ENCODE data around the gene RALGAPA1. TPM values are rescaled to one million over a fixed set of nuclear protein-coding genes. Genes with fewer than 3 reads are reported as not detected.

Gene RALGAPA1
- total RNA-seq, 3 donors from 2014 or later, result 37.3 to 44.2 (median 41.9) TPM

GRCh38 chr14:35526962-35527361 is 282.1 kb downstream of the RALGAPA1 start:
- DNase-seq, result no peak
- Mint-ChIP-seq H3K4me3 (no peak overlapping the region), H3K9me3 (peaks cover 5% of the 10 kb centered on the region), H3K36me3 (ENCODE audit: insufficient read depth) (no peaks in the 10 kb centered on the region), H3K4me1 (ENCODE audit: low read depth) (no peaks in the 10 kb centered on the region), H3K27me3 (ENCODE audit: low read depth) (peaks cover 42% of the 10 kb centered on the region)
- no peak for ATAC-seq

DNA sequence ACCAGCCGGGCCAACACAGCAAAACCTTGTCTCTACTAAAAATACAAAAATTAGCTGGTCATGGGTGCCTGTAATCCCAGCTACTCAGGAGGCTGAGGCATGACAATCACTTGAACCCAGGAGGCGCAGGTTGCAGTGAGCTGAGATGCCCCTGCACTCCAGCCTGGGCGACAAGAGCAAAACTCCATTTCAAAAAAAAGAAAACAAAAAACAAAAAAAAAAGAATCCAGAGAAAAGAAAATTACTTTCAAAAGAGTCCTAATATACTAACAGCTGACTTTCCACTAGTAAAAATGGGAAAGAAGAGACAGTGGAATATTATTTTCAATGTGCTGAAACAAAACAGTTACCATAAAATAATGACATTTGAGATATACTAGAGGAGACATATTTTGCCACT is 283.4 kb downstream of the RALGAPA1 start:
- no peak for ATAC-seq
- H3K4me3 Mint-ChIP-seq, result no peak overlapping the region
- peaks cover 5% of the 10 kb centered on the region for H3K9me3 Mint-ChIP-seq

DNA sequence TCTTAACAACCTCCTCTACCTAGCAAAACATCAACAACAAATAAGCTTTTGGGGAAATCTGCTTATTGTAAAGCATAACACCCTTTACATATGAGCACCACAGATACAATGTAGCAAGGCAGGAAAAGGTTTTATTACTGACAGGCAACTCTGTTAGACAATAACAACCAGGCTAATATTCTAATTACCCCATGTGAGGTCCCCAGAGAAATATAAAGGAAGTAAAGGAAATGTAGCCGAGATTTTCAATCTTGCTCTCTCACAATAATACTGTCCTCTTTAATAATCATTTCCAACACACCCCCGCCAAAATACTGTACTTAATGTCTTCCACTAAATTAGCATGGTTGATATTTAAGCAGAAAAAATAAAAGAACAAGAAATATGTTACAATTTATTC is 289.1 kb downstream of the RALGAPA1 start:
- Mint-ChIP-seq H3K9me3 (peaks cover 5% of the 10 kb centered on the region), H3K4me1 (ENCODE audit: low read depth) (no peaks in the 10 kb centered on the region), H3K4me3 (no peak overlapping the region), H3K27me3 (ENCODE audit: low read depth) (peaks cover 21% of the 10 kb centered on the region), H3K36me3 (ENCODE audit: insufficient read depth) (no peaks in the 10 kb centered on the region)
- ATAC-seq, result no peak
- no peak for DNase-seq

More for the DNA sequence above, 283.4 kb downstream of the RALGAPA1 start:
- DNase-seq, result no peak
- no peaks in the 10 kb centered on the region for H3K36me3 Mint-ChIP-seq (ENCODE audit: insufficient read depth)
- no peaks in the 10 kb centered on the region for H3K4me1 Mint-ChIP-seq (ENCODE audit: low read depth)
- peaks cover 36% of the 10 kb centered on the region for H3K27me3 Mint-ChIP-seq (ENCODE audit: low read depth)

- Mint-ChIP-seq H3K4me3 (no peak overlapping the region), H3K4me1 (ENCODE audit: low read depth) (no peaks in the 10 kb centered on the region), H3K9me3 (no peaks in the 10 kb centered on the region), H3K36me3 (ENCODE audit: insufficient read depth) (no peaks in the 10 kb centered on the region), H3K27me3 (ENCODE audit: low read depth) (peaks cover 7% of the 10 kb centered on the region)
- ATAC-seq (no peak), DNase-seq (no peak)
These were observed 293.2 kb downstream of the RALGAPA1 start for GRCh38 chr14:35515916-35516315.

DNA sequence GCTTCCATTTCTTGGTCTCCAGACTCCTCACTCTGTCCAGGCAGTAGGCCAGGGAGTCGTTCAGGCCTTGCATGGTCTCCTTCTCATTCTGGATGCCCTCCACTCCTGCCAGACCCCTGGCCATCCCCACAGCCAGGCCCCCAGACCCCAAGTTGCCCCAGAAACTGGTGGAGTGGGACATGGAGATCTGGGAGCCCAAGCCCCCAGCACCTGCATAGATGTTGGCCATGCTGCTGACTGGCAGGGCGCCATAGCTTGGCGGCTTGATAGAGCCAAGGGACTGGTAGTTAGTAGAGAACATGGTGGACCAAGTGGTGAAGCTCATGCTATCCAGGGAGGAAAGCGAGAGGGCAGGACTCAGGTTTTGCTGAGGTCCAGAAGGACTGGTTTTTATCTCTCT is 296.3 kb downstream of the RALGAPA1 start:
- DNase-seq (no peak), ATAC-seq (no peak)
- Mint-ChIP-seq H3K4me1 (ENCODE audit: low read depth) (no peaks in the 10 kb centered on the region), H3K4me3 (no peak overlapping the region), H3K36me3 (ENCODE audit: insufficient read depth) (no peaks in the 10 kb centered on the region), H3K27me3 (ENCODE audit: low read depth) (peaks cover 4% of the 10 kb centered on the region), H3K9me3 (no peaks in the 10 kb centered on the region)

- Mint-ChIP-seq H3K4me3 (no peak overlapping the region), H3K36me3 (ENCODE audit: insufficient read depth) (no peaks in the 10 kb centered on the region), H3K4me1 (ENCODE audit: low read depth) (no peaks in the 10 kb centered on the region), H3K9me3 (no peaks in the 10 kb centered on the region), H3K27me3 (ENCODE audit: low read depth) (peaks cover 4% of the 10 kb centered on the region)
- DNase-seq, result no peak
- ATAC-seq, result no peak
These were observed 299.2 kb downstream of the RALGAPA1 start for GRCh38 chr14:35509846-35510245.

GRCh38 chr14:35506927-35507326 is 302.2 kb downstream of the RALGAPA1 start:
- Mint-ChIP-seq H3K27me3 (ENCODE audit: low read depth) (peaks cover 11% of the 10 kb centered on the region), H3K4me1 (ENCODE audit: low read depth) (no peaks in the 10 kb centered on the region), H3K4me3 (no peak overlapping the region), H3K36me3 (ENCODE audit: insufficient read depth) (no peaks in the 10 kb centered on the region), H3K9me3 (no peaks in the 10 kb centered on the region)
- DNase-seq (no peak), ATAC-seq (no peak)

DNA sequence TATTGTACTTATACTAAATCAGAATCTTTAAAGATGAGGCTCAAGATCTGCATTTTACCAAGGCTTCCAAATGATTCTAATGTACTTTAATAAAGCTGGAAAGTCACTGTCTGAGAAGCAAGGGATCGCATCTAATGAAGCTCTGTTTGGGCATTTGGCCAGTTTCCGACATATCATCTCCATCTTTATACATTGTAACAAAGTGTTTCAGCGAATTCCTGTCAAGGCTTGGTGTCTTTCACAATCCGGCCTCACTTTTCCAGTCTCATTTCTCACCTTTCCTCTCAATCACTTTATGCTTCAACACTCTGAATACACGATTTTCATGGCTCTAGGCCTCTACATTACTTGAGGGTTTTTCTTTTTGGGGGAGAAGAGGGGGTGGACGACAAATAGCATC is 302.6 kb downstream of the RALGAPA1 start:
- DNase-seq (no peak), ATAC-seq (no peak)
- no peak overlapping the region for H3K4me3 Mint-ChIP-seq
- no peaks in the 10 kb centered on the region for H3K9me3 Mint-ChIP-seq
- no peaks in the 10 kb centered on the region for H3K4me1 Mint-ChIP-seq (ENCODE audit: low read depth)
- no peaks in the 10 kb centered on the region for H3K36me3 Mint-ChIP-seq (ENCODE audit: insufficient read depth)
- H3K27me3 Mint-ChIP-seq (ENCODE audit: low read depth), result peaks cover 11% of the 10 kb centered on the region

- no peak for ATAC-seq
- no peaks in the 10 kb centered on the region for H3K4me1 Mint-ChIP-seq (ENCODE audit: low read depth)
These were observed 304.8 kb downstream of the RALGAPA1 start for GRCh38 chr14:35504260-35504659.

GRCh38 chr14:35503646-35504045 is 305.4 kb downstream of the RALGAPA1 start:
- Mint-ChIP-seq H3K9me3 (peaks cover 3% of the 10 kb centered on the region), H3K36me3 (ENCODE audit: insufficient read depth) (no peaks in the 10 kb centered on the region), H3K27me3 (ENCODE audit: low read depth) (peaks cover 22% of the 10 kb centered on the region), H3K4me3 (no peak overlapping the region), H3K4me1 (ENCODE audit: low read depth) (no peaks in the 10 kb centered on the region)
- ATAC-seq, result no peak
- no peak for DNase-seq

More at GRCh38 chr14:35504260-35504659, 304.8 kb downstream of the RALGAPA1 start:
- H3K9me3 Mint-ChIP-seq, result peaks cover 3% of the 10 kb centered on the region
- H3K36me3 Mint-ChIP-seq (ENCODE audit: insufficient read depth), result no peaks in the 10 kb centered on the region
- DNase-seq, result no peak
- H3K4me3 Mint-ChIP-seq, result no peak overlapping the region
- peaks cover 21% of the 10 kb centered on the region for H3K27me3 Mint-ChIP-seq (ENCODE audit: low read depth)

- DNase-seq (no peak), ATAC-seq (no peak)
- H3K27me3 Mint-ChIP-seq (ENCODE audit: low read depth), result peaks cover 38% of the 10 kb centered on the region
- H3K36me3 Mint-ChIP-seq (ENCODE audit: insufficient read depth), result no peaks in the 10 kb centered on the region
- no peak overlapping the region for H3K4me3 Mint-ChIP-seq
- H3K4me1 Mint-ChIP-seq (ENCODE audit: low read depth), result no peaks in the 10 kb centered on the region
- peaks cover 3% of the 10 kb centered on the region for H3K9me3 Mint-ChIP-seq
These were observed 309.9 kb downstream of the RALGAPA1 start for GRCh38 chr14:35499180-35499579.

- Mint-ChIP-seq H3K36me3 (ENCODE audit: insufficient read depth) (no peaks in the 10 kb centered on the region), H3K27me3 (ENCODE audit: low read depth) (peaks cover 40% of the 10 kb centered on the region)
- no peak for ATAC-seq
These were observed 313.8 kb downstream of the RALGAPA1 start for GRCh38 chr14:35495278-35495677.

GRCh38 chr14:35492569-35493014 is 316.5 kb downstream of the RALGAPA1 start:
- Mint-ChIP-seq H3K4me3 (no peak overlapping the region), H3K36me3 (ENCODE audit: insufficient read depth) (no peaks in the 10 kb centered on the region), H3K9me3 (peaks cover 16% of the 10 kb centered on the region), H3K27me3 (ENCODE audit: low read depth) (peaks cover 28% of the 10 kb centered on the region), H3K4me1 (ENCODE audit: low read depth) (no peaks in the 10 kb centered on the region)
- DNase-seq, result no peak
- ATAC-seq, result no peak

More at GRCh38 chr14:35495278-35495677, 313.8 kb downstream of the RALGAPA1 start:
- Mint-ChIP-seq H3K9me3 (peaks cover 18% of the 10 kb centered on the region), H3K4me3 (no peak overlapping the region), H3K4me1 (ENCODE audit: low read depth) (no peaks in the 10 kb centered on the region)
- DNase-seq, result no peak
